H9 (cell line): ENCODE data around the gene PRR33. TPM values are rescaled to one million over a fixed set of nuclear protein-coding genes. Genes with fewer than 3 reads are reported as not detected.

Experiments
- DNase-seq: peaks from one replicate; pipeline ENCODE4 v3.0.0-alpha.2; 2017
- H2AFZ ChIP-seq: one replicate; pipeline ENCODE4 v1.6.1; 2013; ENCODE audit warnings: mild to moderate bottlenecking, low read length, control low read depth, moderate library complexity
- H2AK5ac ChIP-seq: 2 replicates; pipeline ENCODE4 v1.6.1; 2013; ENCODE audit warnings: low read length, control low read depth, mixed read lengths; ENCODE audit not compliant: insufficient read length
- H2BK120ac ChIP-seq: one replicate; pipeline ENCODE4 v1.6.1; 2013; ENCODE audit warnings: low read depth, mild to moderate bottlenecking, low read length, control low read depth, inconsistent platforms; ENCODE audit not compliant: poor library complexity, severe bottlenecking
- H2BK12ac ChIP-seq: 2 replicates; pipeline ENCODE4 v1.6.1; 2013; ENCODE audit warnings: low read length, control low read depth, mixed read lengths, low read depth; ENCODE audit not compliant: insufficient read length
- H2BK15ac ChIP-seq: 2 replicates; pipeline ENCODE4 v1.6.1; 2013; ENCODE audit warnings: low read depth, low read length, control low read depth
- H2BK20ac ChIP-seq: one replicate; pipeline ENCODE4 v1.6.1; 2013; ENCODE audit warnings: low read depth, mild to moderate bottlenecking, low read length, control low read depth, inconsistent platforms; ENCODE audit not compliant: poor library complexity, severe bottlenecking
- H2BK5ac ChIP-seq: 2 replicates; pipeline ENCODE4 v1.6.1; 2013; ENCODE audit warnings: low read length, control low read depth, mixed read lengths; ENCODE audit not compliant: insufficient read length
- H3K14ac ChIP-seq: 2 replicates; pipeline ENCODE4 v1.6.1; 2013; ENCODE audit warnings: low read length, control low read depth; ENCODE audit not compliant: insufficient read depth
- H3K18ac ChIP-seq: 2 replicates; pipeline ENCODE4 v1.6.1; 2013; ENCODE audit warnings: low read depth, mild to moderate bottlenecking, mixed read lengths, low read length, control low read depth; ENCODE audit not compliant: insufficient read length
- H3K23ac ChIP-seq: 2 replicates; pipeline ENCODE4 v1.6.1; 2013; ENCODE audit warnings: low read length, control low read depth, mixed read lengths, low read depth; ENCODE audit not compliant: insufficient read length
- H3K23me2 ChIP-seq: 2 replicates; pipeline ENCODE4 v1.6.1; 2013; ENCODE audit warnings: low read depth, mild to moderate bottlenecking, mixed read lengths, low read length, control low read depth; ENCODE audit not compliant: insufficient read length, poor library complexity, severe bottlenecking
- H3K27ac ChIP-seq: 2 replicates; pipeline ENCODE4 v1.5.1; 2013; ENCODE audit warnings: low read length, control low read depth, mixed read lengths, low read depth; ENCODE audit not compliant: insufficient read length
- H3K27me3 ChIP-seq: 2 replicates; pipeline ENCODE4 v1.6.1; 2013; ENCODE audit warnings: low read length, control low read depth, inconsistent platforms; ENCODE audit not compliant: insufficient read depth
- H3K4ac ChIP-seq: 2 replicates; pipeline ENCODE4 v1.6.1; 2013; ENCODE audit warnings: low read depth, mild to moderate bottlenecking, control low read depth, inconsistent platforms, low read length, moderate library complexity
- H3K4me1 ChIP-seq: 2 replicates; pipeline ENCODE4 v1.6.1; 2013; ENCODE audit warnings: low read length, control low read depth, inconsistent platforms; ENCODE audit not compliant: insufficient read depth
- H3K4me2 ChIP-seq: 2 replicates; pipeline ENCODE4 v1.6.1; 2013; ENCODE audit warnings: low read length, control low read depth, mixed read lengths; ENCODE audit not compliant: insufficient read length, insufficient read depth
- H3K56ac ChIP-seq: 2 replicates; pipeline ENCODE4 v1.6.1; 2013; ENCODE audit warnings: low read depth, mild to moderate bottlenecking, mixed read lengths, low read length, control low read depth; ENCODE audit not compliant: insufficient read length
- H3K79me1 ChIP-seq: 2 replicates; pipeline ENCODE4 v1.6.1; 2013; ENCODE audit warnings: low read depth, mild to moderate bottlenecking, moderate library complexity, low read length, control low read depth, inconsistent platforms; ENCODE audit not compliant: insufficient read depth, poor library complexity, severe bottlenecking
- H3K79me2 ChIP-seq: 2 replicates; pipeline ENCODE4 v1.6.1; 2013; ENCODE audit warnings: low read length, control low read depth, inconsistent platforms; ENCODE audit not compliant: insufficient read depth
- H3K9ac ChIP-seq: 2 replicates; pipeline ENCODE4 v1.6.1; 2013; ENCODE audit warnings: low read length, control low read depth, mixed read lengths; ENCODE audit not compliant: insufficient read length; ENCODE audit errors: extremely low read depth
- H3K9me3 ChIP-seq: one replicate; pipeline ENCODE4 v1.6.1; 2013; ENCODE audit warnings: low read depth, low read length, inconsistent platforms; ENCODE audit not compliant: control insufficient read depth
- H3T11ph ChIP-seq: one replicate; pipeline ENCODE4 v1.6.1; 2013; ENCODE audit warnings: mild to moderate bottlenecking, low read length, control low read depth, inconsistent platforms
- H4K20me1 ChIP-seq: one replicate; pipeline ENCODE4 v1.6.1; 2013; ENCODE audit not compliant: control insufficient read depth, insufficient read length, insufficient read depth
- H4K5ac ChIP-seq: 2 replicates; pipeline ENCODE4 v1.6.1; 2013; ENCODE audit warnings: low read depth, mild to moderate bottlenecking, mixed read lengths, low read length, control low read depth; ENCODE audit not compliant: insufficient read length
- H4K8ac ChIP-seq: replicated peaks from 2 replicates; pipeline ENCODE4 v1.6.1; 2013; ENCODE audit warnings: low read length, control low read depth, mixed read lengths, low read depth; ENCODE audit not compliant: insufficient read length
- H4K91ac ChIP-seq: 2 replicates; pipeline ENCODE4 v1.6.1; 2013; ENCODE audit warnings: low read depth, mild to moderate bottlenecking, moderate library complexity, mixed read lengths, low read length, control low read depth; ENCODE audit not compliant: insufficient read length
- H3K27ac Mint-ChIP-seq, 3 experiments: 2 replicates in 2 of 3; 3 replicates in 1 of 3; pipeline ENCODE4 v1.8.0; 2020 to 2021; ENCODE audit warnings: mixed read lengths in 3 of 3, mild to moderate bottlenecking in 1 of 3, moderate library complexity in 1 of 3
- H3K27me3 Mint-ChIP-seq: 2 replicates; pipeline ENCODE4 v1.8.0; 2021; ENCODE audit warnings: low read depth, mild to moderate bottlenecking, moderate library complexity, mixed read lengths
- H3K36me3 Mint-ChIP-seq, 3 experiments: 2 replicates in 2 of 3; 3 replicates in 1 of 3; pipeline ENCODE4 v1.8.0; 2020 to 2021; ENCODE audit warnings: low read depth in 3 of 3, mixed read lengths in 3 of 3; ENCODE audit not compliant: insufficient read depth in 1 of 3
- H3K4me1 Mint-ChIP-seq, 2 experiments: 2 replicates each; pipeline ENCODE4 v1.8.0; 2020; ENCODE audit warnings: mixed read lengths in 2 of 2
- H3K4me3 Mint-ChIP-seq, 2 experiments: 2 replicates in 1 of 2; 3 replicates in 1 of 2; pipeline ENCODE4 v1.8.0; 2020 to 2021; ENCODE audit warnings: mild to moderate bottlenecking in 2 of 2, mixed read lengths in 2 of 2, moderate library complexity in 1 of 2
- H3K9me3 Mint-ChIP-seq, 2 experiments: 2 replicates in 1 of 2; 3 replicates in 1 of 2; pipeline ENCODE4 v1.8.0; 2020; ENCODE audit warnings: mild to moderate bottlenecking in 2 of 2, mixed read lengths in 2 of 2, moderate library complexity in 1 of 2
- CTCF ChIP-seq: fragments of 200-600 bp; sonication (generic); conservative IDR thresholded peaks from 3 replicates; pipeline ENCODE4 v1.8.0; 2021; ENCODE audit warnings: antibody characterized with exemption, mild to moderate bottlenecking
- WGBS: extraction: QIAGEN DNeasy Blood & Tissue Kit; methylation state at CpG from one replicate; pipeline ENCODE4 v1.1.7; 2013; ENCODE audit warnings: missing lambda C conversion rate, low lambda C conversion rate, mixed read lengths; ENCODE audit not compliant: insufficient read length; ENCODE audit errors: extremely low coverage; 5-methylcytosine and 5-hydroxymethylcytosine counted together
- total RNA-seq: library from RNA; stranded (reverse); gene quantifications from 2 replicates; pipeline ENCODE4 v1.2.1, GENCODE V29; 2021

PRR33 gene
- total RNA-seq, 1 experiment from 2014 or later = not detected

- no peak overlapping the region for H3K4ac ChIP-seq
- H4K5ac ChIP-seq = no peak overlapping the region
- no peaks in the 10 kb centered on the region for H3K79me1 ChIP-seq
- WGBS = 100% methylated on average over 2 of the region's 2 CpGs
- no peak overlapping the region for H2BK15ac ChIP-seq
- no peak overlapping the region for H2AK5ac ChIP-seq
- H3K9me3 ChIP-seq = no peaks in the 10 kb centered on the region
- H2BK120ac ChIP-seq = no peak overlapping the region
- H2BK5ac ChIP-seq = no peak overlapping the region
- H4K8ac ChIP-seq = no peak overlapping the region
- H2AFZ ChIP-seq = no peak overlapping the region
- no peak overlapping the region for H2BK20ac ChIP-seq
- 0 out of 4 replicates have a peak, but pooled peaks cover 0 to 2% of the 10 kb centered on the region in 2 experiments for H3K4me1 Mint-ChIP-seq
- H3K36me3 Mint-ChIP-seq = no peaks in the 10 kb centered on the region; a peak in 1 of 7 replicates
- no peak overlapping the region for H3K56ac ChIP-seq
- H3K23me2 ChIP-seq = no peaks in the 10 kb centered on the region
- no peak overlapping the region for H4K91ac ChIP-seq
- H4K20me1 ChIP-seq = no peaks in the 10 kb centered on the region
- no peak for TF ChIP-seq CTCF
- no peak overlapping the region for H2BK12ac ChIP-seq
- no peak for DNase-seq
- H3K4me2 ChIP-seq = no peak overlapping the region
- H3K9ac ChIP-seq = no peak overlapping the region
- no peak overlapping the region for H3K14ac ChIP-seq
- no peaks in the 10 kb centered on the region for H3K79me2 ChIP-seq
- no peaks in the 10 kb centered on the region for H3K4me1 ChIP-seq
- peaks cover 6% of the 10 kb centered on the region in 2 experiments; a peak in 3 of 5 replicates for H3K9me3 Mint-ChIP-seq
- peaks cover 13% of the 10 kb centered on the region for H3K27me3 Mint-ChIP-seq
- H3K18ac ChIP-seq = no peak overlapping the region
- no peak overlapping the region for H3T11ph ChIP-seq
- no peak overlapping the region for H3K23ac ChIP-seq
- no peak overlapping the region; a peak in 1 of 7 replicates for H3K27ac Mint-ChIP-seq
- H3K27me3 ChIP-seq = no peaks in the 10 kb centered on the region
- H3K27ac ChIP-seq = no peak overlapping the region
- no peak overlapping the region for H3K4me3 Mint-ChIP-seq
These were observed 24.1 kb upstream of the PRR33 start for GRCh38 chr11:1915795-1916131.
